Neural crest cell (in vitro differentiated cells): Measurements from ENCODE around the gene SIK3. TPM values are rescaled to one million over a fixed set of nuclear protein-coding genes. Genes with fewer than 3 reads are reported as not detected.

Experiments used
- DNase-seq: peaks from one replicate; pipeline ENCODE4 v3.0.0; 2021; ENCODE audit warnings: low read depth, mixed read lengths, low spot score
- H3K27ac Mint-ChIP-seq: one replicate; pipeline ENCODE4 v1.8.0; 2021; ENCODE audit warnings: mild to moderate bottlenecking, mixed read lengths; ENCODE audit not compliant: unreplicated experiment
- H3K27me3 Mint-ChIP-seq: 2 replicates; pipeline ENCODE4 v1.8.0; 2021; ENCODE audit warnings: low read depth, mild to moderate bottlenecking, mixed read lengths
- H3K36me3 Mint-ChIP-seq: 2 replicates; pipeline ENCODE4 v1.8.0; 2021; ENCODE audit warnings: low read depth, mild to moderate bottlenecking, mixed read lengths
- H3K4me1 Mint-ChIP-seq: 2 replicates; pipeline ENCODE4 v1.8.0; 2021; ENCODE audit warnings: mixed read lengths
- H3K4me3 Mint-ChIP-seq: one replicate; pipeline ENCODE4 v1.8.0; 2021; ENCODE audit warnings: mild to moderate bottlenecking, mixed read lengths
- H3K9me3 Mint-ChIP-seq: 2 replicates; pipeline ENCODE4 v1.8.0; 2021; ENCODE audit warnings: mixed read lengths
- total RNA-seq: library from RNA; stranded (reverse); gene quantifications from 2 replicates; pipeline ENCODE4 v1.2.1, GENCODE V29; 2021
- TF ChIP-seq, protein P1 (sequence below): fragments of 200-600 bp; sonication (generic); conservative IDR thresholded peaks from 2 replicates; pipeline ENCODE4 v1.5.0; 2021; ENCODE audit warnings: antibody characterized with exemption, mild to moderate bottlenecking

The SIK3 gene
- total RNA-seq, 1 donor from 2014 or later, result 39.7 TPM

DNA sequence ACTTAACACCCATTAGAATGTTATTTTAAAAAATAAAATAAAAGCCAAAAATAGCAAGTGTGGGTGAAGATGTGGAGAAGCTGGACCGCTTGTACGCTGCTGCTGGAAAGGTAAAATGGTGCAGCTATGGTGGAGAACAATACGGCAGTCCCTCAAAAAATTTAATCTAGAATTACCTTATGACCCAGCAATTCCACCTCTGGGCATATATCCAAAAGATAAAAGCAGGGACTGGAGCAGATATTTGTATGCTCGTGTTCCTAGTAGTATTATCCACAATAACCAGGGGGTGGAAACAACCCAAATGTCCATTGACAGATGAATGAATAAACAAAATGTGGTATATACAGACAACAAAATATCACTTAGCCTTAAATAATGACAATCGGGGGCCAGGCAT lies 300.4 kb downstream of the SIK3 start:
- peaks cover 3% of the 10 kb centered on the region for H3K27me3 Mint-ChIP-seq
- no peak overlapping the region for H3K27ac Mint-ChIP-seq
- TF ChIP-seq, protein P1, sequence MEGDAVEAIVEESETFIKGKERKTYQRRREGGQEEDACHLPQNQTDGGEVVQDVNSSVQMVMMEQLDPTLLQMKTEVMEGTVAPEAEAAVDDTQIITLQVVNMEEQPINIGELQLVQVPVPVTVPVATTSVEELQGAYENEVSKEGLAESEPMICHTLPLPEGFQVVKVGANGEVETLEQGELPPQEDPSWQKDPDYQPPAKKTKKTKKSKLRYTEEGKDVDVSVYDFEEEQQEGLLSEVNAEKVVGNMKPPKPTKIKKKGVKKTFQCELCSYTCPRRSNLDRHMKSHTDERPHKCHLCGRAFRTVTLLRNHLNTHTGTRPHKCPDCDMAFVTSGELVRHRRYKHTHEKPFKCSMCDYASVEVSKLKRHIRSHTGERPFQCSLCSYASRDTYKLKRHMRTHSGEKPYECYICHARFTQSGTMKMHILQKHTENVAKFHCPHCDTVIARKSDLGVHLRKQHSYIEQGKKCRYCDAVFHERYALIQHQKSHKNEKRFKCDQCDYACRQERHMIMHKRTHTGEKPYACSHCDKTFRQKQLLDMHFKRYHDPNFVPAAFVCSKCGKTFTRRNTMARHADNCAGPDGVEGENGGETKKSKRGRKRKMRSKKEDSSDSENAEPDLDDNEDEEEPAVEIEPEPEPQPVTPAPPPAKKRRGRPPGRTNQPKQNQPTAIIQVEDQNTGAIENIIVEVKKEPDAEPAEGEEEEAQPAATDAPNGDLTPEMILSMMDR, result no peak
- peaks cover 4% of the 10 kb centered on the region for H3K4me1 Mint-ChIP-seq
- no peaks in the 10 kb centered on the region for H3K9me3 Mint-ChIP-seq
- no peaks in the 10 kb centered on the region for H3K36me3 Mint-ChIP-seq
- no peak overlapping the region for H3K4me3 Mint-ChIP-seq
- no peak for DNase-seq

DNA sequence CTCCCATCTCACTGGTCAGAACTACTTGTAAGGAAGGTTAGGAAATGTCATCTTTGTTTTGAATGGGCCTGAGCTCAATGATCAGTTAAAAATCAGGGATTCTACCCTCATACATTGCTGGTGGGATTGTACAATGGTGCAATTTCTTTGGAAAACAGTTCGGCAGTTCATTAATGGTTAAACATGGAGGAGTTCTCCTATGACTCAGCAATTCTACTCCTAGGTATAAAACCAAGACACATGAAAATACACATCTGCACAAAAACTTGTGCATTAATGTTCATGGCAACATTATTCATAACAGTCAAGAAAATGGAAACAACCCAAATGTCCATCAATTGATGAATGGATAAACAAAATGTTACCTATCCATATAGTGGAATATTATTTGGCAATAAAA lies 301.7 kb downstream of the SIK3 start:
- Mint-ChIP-seq H3K4me1 (peaks cover 5% of the 10 kb centered on the region), H3K4me3 (no peak overlapping the region), H3K36me3 (no peaks in the 10 kb centered on the region), H3K27me3 (no peaks in the 10 kb centered on the region), H3K9me3 (no peaks in the 10 kb centered on the region), H3K27ac (peak overlapping the region; percentile 13)
- no peak for DNase-seq
- TF ChIP-seq, protein P1, result no peak

DNA sequence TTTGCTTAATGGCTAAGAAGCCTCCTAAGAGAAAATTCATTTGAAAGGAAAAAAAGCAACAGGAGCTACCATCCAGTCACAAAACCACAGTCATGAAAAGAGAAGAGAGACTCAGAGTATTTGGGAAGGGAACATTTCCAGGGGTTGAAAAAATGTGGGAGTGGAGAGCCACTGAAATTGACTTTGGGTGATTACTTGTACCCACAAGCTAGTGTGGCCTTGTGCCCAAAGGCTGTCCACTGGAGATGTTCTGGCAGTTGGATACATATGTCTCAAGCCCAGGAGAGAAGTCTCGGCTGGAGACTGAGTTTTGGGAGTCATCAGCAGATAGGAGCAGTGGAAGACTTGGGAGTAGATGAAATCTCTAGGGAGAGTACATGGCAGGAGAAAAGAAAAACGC lies 303.4 kb downstream of the SIK3 start:
- Mint-ChIP-seq H3K4me1 (peaks cover 9% of the 10 kb centered on the region), H3K27ac (no peak overlapping the region), H3K9me3 (no peaks in the 10 kb centered on the region), H3K36me3 (no peaks in the 10 kb centered on the region), H3K4me3 (no peak overlapping the region), H3K27me3 (peaks cover 5% of the 10 kb centered on the region)
- no peak for DNase-seq
- TF ChIP-seq, protein P1, result no peak

DNA sequence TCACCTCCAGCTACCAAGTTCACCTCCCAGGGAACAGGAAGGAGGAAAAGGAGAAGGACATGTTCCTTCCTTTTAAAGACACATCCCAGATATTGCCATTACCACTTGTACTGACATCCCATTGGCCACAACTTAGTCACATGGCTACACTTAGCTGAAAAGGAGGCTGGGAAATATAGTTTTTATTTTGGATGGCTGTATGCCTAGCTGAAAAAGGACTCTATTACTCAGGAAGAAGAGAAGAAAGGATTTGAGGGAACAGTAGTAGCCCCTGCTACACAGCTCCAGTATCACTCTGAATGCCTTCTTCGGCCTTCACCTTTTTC lies 304.5 kb downstream of the SIK3 start:
- Mint-ChIP-seq H3K36me3 (no peaks in the 10 kb centered on the region), H3K9me3 (no peaks in the 10 kb centered on the region), H3K4me3 (no peak overlapping the region), H3K27ac (no peak overlapping the region), H3K27me3 (peaks cover 7% of the 10 kb centered on the region), H3K4me1 (peaks cover 13% of the 10 kb centered on the region)
- DNase-seq, result no peak
- TF ChIP-seq, protein P1, result no peak

Other genes starting within 250 kb of the SIK3 start
- gene PAFAH1B2, start 45.9 kb upstream of the SIK3 start, total RNA-seq, result 132 and 134 TPM in 2 replicates
- gene SIDT2, start 80.3 kb upstream of the SIK3 start, total RNA-seq, result 33.5 and 37.6 TPM in 2 replicates
- gene TAGLN, start 100.9 kb upstream of the SIK3 start, total RNA-seq, result 6.4 and 7.7 TPM in 2 replicates
- 49.7 and 53.1 TPM in 2 replicates for gene PCSK7, start 133.6 kb upstream of the SIK3 start, total RNA-seq
- 47.2 and 47.5 TPM in 2 replicates for gene RNF214, start 134.2 kb upstream of the SIK3 start, total RNA-seq
- gene BACE1-AS, start 192.9 kb upstream of the SIK3 start, total RNA-seq, result 17.6 and 18.1 TPM in 2 replicates
- 30.4 and 30.7 TPM in 2 replicates for gene BACE1, start 217.8 kb upstream of the SIK3 start, total RNA-seq
- gene CEP164, start 229.4 kb upstream of the SIK3 start, total RNA-seq, result 41.2 and 42.8 TPM in 2 replicates